IPS-18c (cell line): Measurements from ENCODE around the gene NAT14.

ENCODE experiments used
- H3K4me3 ChIP-seq: 2 replicates; pipeline ENCODE4 v1.7.0; 2013; ENCODE audit warnings: low read depth, mild to moderate bottlenecking, low read length, moderate library complexity; ENCODE audit not compliant: insufficient read depth
- H3K9me3 ChIP-seq: one replicate; pipeline ENCODE4 v1.6.1; 2013; ENCODE audit warnings: mild to moderate bottlenecking, low read length, moderate library complexity; ENCODE audit not compliant: control insufficient read depth, insufficient read depth

NAT14 gene

DNA sequence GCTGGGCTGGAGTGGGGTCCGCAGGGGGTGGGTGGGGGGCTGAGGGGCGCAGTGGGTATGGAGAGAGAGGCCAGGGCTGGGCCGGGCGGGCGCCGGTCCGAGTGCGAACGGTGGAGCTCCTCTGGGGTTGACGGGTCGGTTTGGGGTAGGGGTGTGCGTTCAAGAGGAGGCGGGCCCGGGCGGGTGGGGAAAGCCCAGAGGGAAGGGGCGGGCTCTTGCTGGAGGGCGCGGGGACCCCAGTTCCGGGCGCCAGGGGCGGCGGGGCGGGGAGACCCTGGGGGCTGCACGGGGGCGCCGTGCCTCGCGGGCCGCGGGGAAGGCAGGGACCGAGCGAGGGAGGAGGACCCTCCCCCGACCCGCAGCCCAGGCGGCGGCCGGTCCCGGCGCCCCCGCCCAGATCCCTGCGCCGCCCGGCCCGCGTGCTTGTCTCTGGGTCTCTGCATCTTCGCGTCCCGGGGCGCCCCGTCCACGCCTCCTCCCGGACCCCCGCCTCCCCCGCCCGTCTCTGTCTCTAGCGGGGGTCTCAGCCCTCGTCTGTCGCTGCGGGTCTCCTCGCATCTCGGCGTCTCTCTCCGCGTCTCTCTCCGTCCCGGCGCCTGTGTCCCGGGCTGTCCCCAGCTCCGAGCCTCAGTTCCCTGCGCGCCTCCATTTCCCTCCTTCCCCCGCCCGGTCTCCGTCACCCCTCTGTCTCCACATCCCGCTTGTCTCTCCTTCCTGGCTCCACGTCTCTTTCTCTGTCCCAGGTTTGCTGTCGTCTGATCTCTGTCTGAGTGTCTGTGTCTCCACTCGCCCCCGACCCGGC is 33.6 kb upstream of the NAT14 start:
- H3K4me3 ChIP-seq: peak overlapping the region; percentile 38
- no peaks in the 10 kb centered on the region for H3K9me3 ChIP-seq

DNA sequence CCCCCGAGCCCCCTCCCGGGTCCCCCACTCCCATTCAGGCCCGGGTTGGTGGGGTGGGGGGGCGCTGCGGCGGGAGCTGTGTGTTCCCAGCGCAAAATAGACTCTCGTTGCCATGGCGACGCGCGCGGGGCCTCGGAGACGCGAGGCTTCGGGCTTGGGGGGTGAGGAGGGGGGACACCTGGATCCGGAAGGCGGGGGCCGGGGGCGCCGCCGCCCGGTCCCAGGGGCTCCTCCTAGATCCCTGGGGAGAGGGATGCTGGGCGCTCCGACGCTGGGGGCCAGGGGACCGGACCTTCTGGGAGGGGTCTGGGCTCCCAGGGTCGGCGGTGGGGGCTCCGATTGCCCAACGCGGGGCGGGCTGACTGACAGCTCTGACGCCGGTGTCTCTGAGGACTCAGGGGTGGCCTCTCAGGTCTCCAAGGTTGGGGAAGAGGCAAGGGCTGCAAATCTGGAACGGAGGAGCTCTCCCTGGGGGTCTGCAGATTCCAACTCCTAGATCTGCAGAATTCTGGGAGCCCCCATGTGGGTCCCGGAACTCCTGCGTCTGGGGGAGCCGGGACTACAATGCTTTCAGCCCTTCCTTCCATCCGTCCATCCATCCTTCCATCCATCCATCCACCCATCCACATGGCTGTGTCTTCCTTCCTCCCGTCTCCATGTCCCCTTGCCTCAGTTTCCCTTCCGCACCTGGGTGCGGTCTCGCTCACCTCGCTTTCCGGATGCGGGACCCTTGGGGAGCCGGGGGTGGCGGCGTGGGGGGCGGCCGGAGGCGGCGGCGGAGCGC is 32.8 kb upstream of the NAT14 start:
- no peaks in the 10 kb centered on the region for H3K9me3 ChIP-seq
- H3K4me3 ChIP-seq: peak overlapping the region; percentile 34

DNA sequence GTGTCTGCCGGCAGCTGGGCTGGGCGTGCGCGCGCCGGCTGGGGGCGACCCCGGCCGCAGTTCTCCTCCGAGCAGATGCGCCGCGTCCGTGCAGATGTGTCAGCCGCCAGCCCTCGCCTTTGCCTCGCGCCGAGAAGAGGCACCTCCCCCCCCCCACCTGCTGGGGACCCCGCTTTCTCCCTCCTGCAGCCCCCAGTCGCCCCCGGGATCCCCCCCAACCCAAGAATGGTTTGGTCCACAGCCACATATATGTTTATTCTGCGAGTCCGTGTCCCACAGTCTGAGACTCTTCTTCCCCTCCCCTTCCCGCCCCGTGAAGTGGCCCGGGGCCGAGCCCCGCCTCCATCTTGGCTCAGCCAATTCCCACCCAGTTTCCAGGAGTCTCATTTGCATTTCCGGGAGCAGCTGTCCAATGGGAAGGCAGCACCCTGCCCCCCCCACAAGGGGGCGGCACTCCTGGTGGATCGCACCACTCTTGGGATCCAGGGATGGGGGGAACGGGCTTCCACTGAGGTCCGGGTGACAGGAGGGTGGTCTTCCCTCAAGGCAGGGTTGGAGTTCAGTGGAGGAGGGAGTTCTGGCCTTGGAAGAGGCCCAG is 32.1 kb upstream of the NAT14 start:
- no peaks in the 10 kb centered on the region for H3K9me3 ChIP-seq

DNA sequence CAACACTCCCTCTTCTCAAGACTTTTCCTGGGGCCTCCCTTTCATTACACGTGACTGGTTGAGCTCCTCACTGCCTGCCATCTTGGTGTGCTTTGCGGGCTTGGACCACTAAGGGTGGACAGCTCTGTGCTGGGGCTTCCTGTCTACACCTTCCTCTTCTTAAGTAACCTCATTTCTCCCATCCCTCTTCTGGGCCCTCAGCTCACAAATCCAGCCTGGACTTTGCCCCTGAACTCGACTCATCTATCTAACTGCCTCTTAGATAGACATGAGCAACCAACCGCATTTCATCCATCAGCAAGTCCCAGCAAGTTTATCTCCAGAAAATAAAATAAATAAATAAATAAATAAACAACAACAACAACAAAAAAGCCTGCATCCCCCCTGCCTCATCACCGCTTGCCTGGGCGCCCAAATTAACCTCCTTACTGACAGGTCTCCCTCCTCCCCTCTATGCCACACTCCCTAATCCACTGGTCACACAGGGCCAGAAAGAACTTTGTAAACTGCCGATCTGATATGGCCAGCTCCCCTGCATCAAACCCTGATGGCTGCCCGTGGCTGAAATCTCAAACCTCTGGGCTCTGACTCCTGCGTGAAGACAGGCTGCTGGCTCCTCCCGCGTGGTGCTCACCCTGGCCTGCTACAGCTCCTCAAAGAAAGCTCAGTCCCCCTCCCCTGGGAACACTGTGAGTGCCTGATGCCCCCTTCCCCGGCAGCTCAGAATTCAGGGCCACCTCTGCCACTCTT is 31.3 kb upstream of the NAT14 start:
- Histone ChIP-seq H3K9me3 (no peaks in the 10 kb centered on the region), H3K4me3 (no peak overlapping the region)

More for the DNA sequence above, 32.1 kb upstream of the NAT14 start:
- H3K4me3 ChIP-seq: peak overlapping the region; percentile 34; the same call in 1 of the 2 replicates

DNA sequence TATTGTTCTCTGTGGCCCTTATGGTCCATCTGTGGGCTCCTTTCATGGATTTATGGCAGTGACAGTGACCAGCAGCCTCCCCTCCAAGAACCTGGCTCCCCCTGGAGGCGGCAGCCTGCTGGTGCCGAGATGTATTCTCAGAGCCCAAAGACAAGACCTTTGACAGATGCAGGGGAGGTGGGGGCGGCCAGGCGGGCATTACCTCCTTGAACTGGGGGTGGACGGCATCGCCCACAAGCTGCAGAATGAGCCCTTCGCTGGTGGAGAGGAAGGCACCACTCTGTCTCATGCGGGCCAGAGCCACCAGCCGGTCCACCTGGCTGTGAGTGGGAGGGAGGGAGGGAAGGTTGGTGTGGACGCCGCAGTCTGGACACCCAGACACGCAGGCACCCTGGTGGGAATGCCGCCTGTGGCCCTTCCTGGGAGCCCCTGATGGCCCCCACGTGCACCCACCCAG is 30.2 kb upstream of the NAT14 start:
- Histone ChIP-seq H3K4me3 (no peak overlapping the region), H3K9me3 (no peaks in the 10 kb centered on the region)

DNA sequence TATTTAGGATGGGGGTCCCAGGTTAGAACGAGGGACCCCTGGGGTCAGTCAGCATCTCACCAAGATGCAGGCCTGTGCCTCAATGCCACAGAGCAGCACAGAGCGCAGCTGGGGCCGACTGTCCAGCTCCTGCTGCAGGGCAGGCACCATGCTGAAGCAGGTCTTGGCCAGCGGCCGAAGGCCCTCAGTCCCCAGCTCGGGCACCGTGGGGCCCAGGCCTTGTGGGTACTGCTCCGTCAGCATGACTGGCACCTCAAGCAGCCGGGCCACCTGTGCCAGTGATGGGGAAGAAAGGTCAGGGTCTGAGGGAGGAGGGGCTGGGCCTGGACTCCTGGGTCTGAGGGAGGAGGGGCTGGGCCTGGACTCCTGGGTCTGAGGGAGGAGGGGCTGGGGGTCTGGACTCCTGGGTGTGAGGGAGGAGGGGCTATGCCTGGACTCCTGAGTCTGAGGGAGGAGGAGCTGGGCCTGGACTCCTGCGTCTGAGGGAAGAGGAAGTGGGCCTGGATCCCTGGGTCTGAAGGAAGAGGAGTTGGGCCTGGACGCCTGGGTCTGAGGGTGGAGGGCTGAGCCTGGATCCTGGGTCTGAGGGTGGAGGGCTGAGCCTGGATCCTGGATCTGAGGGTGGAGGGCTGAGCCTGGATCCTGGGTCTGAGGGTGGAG is 29.3 kb upstream of the NAT14 start:
- Histone ChIP-seq H3K4me3 (no peak overlapping the region), H3K9me3 (no peaks in the 10 kb centered on the region)

DNA sequence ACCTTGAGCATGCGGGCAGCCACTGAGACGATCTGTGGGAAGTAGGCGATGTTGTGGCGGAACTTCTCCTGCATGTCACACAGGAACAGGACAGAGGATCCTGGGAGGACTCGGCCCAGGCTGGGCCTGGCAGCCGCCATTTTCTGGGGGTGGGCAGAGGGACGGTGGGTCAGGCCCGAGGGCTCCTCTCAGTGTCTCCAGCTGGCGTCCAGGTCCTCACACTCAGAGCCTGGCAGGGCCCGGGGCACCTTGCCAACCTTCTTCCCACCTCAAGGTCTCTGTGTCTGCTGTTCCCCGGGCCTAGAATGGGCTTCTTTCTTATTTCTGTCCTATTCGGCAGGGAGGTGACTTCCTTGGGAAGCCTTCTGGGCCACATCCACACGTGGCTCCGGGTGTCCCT is 28.6 kb upstream of the NAT14 start:
- Histone ChIP-seq H3K9me3 (no peaks in the 10 kb centered on the region), H3K4me3 (no peak overlapping the region)

DNA sequence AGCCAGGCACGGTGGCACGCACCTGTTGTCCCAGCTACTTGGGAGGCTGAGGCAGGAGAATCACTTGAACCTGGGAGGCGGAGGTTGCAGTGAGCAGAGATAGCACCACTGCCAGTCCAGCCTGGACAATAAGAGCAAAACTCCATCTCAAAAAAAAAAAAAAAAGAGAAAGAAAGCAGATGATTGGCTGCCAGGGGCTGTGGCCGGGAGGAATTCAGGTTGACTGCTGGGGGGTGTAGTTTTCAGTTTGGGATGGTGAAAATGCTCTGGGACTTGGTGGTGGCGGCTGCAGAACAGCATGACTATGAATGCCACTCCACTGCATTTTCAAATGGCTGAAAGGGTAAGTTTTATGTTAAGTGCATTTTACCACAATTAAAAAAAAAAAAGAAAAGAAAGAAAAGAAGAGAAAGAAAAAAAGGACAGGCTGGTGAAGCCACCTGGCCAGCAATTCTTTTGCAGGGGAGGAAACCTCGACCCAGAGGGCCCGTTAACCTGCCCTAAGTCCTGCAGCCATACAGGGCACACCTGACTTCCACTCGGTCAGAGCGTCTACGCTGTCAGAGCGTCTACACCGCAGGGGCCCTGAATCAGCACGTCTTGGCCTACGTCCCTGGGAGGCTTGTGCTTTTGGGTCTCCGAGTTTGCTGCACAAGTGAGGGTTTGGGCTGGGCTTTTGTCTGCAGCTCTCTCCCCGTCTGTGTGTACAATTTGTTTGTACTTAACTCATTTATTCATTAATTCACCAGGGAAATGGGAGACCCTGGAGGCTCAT is 27.1 kb upstream of the NAT14 start:
- Histone ChIP-seq H3K9me3 (no peaks in the 10 kb centered on the region), H3K4me3 (no peak overlapping the region)

DNA sequence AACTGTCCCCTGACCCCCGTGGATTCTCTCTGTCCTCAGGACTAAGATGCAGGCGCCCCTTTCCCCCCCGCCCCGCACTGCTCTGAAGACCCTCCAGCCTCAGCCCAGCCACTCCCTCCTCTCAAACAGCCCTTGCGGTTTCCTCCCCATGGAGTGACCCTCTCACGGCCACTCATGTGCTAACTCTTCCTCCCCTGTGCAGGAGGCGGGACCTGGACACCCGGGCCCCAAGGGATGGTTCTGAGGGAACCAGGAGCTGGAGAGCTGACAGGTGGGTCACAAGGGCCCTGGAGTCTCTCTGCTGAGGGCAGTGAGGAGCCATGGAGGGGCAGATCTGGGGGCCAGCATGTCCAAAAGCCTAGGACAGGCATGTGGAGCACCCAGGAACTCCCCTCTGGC is 25.4 kb upstream of the NAT14 start:
- Histone ChIP-seq H3K9me3 (no peaks in the 10 kb centered on the region), H3K4me3 (no peak overlapping the region)

DNA sequence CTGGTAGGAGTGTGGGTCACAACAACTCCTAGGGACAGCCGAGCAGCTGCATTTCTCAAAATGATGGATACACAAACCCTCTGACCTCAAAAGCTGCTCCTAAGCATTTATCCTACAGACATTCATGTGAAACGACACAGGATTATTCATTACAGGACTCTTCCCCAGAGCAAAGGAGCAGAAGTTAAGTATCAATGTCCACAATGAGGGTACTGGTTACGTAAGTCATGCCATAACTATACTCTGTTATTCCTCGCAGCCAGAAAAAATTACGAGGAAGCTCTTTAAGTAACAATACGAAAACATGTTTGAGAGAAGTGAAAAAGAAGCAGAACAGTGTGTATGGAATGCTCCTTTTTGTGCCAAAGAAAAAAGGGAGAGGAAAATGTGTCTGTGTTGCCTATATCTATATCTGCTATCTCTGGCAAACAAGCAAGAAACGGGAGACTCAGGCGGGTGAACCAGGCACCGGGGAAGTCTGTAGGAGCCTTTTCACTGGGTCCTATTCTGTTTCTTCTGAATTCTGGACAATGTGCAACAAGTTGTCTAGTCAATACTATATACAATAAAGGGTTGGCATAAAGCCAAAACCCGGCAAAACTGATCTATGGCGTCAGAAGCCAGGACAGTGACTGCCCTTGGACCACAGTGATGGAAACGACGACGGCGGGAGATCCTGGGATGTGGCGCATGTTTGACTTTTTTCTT is 24.9 kb upstream of the NAT14 start:
- H3K4me3 ChIP-seq: peak overlapping the region; percentile 86; the same call in 1 of the 2 replicates
- H3K9me3 ChIP-seq: no peaks in the 10 kb centered on the region

DNA sequence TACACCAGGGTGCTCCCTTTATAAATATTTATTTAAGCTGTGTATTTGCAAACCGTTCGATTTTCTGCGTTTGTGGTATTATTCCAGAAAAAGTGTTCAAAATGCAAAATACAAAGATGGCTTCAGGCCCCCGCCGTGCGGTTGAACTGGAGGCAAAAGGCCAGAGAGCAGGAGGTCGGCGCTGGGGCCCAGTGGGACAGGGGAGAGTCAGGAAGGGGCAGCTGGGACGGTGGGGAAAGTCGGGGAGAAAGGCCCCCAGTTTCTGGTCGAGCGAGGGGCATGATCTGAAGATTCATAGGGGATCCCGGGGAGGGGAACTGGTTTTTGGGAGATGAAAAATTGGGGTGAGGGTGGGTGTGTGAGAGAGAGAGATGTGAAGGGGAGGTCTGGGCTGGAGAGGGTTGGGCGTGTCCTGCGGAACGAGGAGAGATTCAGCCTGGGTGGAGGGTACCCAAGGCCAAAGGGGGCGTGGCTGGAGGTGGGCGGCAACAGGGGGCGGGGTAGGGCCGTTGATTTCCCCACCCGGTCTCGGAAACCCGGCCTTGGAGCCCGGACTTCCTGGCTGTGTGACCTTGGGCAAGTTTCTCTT is 24.2 kb upstream of the NAT14 start:
- H3K4me3 ChIP-seq: peak overlapping the region; percentile 86
- no peaks in the 10 kb centered on the region for H3K9me3 ChIP-seq

DNA sequence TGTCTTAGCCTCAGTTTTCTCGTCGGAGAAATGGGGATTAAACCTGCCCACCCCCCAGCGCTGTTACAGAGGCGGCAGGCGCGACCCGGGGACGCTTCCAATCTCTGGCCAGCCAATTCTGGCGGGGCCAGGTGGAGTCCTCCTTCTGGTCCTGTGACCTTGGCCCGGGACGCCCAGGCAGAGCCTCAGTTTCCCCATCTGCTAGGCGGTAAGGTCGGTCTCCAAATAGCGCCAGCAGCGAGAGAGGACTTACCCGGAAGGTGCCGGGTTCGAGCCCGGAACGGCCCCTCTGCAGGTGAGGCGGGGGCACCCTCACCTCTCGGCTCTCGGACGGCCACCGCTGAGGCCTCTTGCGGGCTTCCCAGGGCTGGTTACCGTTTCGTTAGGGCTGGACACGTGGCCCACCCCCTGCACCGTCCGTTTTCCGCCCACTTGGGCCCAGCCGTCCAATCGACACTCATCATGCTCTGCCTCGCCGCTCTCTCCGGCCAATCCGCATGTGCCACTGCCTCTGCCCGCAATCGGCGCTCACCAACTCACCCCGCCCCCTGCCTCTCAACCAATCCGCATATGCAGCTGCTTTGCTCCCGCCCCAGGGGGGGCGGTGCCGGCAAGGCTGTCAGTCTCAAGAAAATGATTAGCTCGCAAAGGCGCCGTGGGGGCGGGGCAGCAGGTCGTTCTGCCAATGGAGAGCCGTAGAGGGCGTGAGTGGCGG is 23.6 kb upstream of the NAT14 start, which contains the start of gene ISOC2:
Gene ISOC2 (minus strand): TSS at position 384 of the 715 bp plus-strand sequence. CDS start 5,156 bp downstream, outside the sequence.
- peak within 1 kb of the TSS; percentile 86 for H3K4me3 ChIP-seq
- H3K9me3 ChIP-seq: no peaks in the 10 kb centered on the region

DNA sequence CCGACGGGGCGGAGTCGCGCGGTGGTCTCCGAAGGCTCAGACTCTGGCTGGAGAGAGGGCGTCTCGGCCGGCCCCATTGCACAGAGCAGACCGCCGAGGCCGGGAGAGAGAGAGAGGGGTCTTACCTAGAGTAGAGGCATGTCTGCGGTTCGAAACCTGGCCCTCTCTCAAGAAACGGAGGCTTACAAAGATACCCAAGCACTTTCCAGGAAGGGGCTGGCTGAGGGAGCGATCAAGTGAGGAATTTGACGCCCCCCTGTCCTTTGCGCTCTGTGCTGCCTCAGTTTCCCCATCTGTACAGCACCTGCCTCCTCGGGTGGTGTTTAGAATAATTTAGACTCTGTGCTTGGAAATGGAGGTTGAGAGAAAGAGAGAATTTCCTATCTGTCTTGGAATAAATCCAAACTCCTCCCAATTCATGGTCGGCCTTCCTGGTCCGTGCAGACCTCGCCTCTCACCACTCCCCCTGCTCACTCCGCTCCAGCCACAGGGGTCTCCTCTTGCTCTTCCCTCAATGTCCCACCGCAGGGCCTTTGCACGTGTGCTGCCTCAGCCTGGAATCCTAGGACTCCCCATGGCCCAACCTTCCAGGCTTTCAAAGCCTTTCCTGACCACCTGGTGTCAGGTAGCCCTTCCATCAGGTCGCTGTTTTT is 22.9 kb upstream of the NAT14 start:
- Histone ChIP-seq H3K4me3 (peak overlapping the region; percentile 34), H3K9me3 (no peaks in the 10 kb centered on the region)

DNA sequence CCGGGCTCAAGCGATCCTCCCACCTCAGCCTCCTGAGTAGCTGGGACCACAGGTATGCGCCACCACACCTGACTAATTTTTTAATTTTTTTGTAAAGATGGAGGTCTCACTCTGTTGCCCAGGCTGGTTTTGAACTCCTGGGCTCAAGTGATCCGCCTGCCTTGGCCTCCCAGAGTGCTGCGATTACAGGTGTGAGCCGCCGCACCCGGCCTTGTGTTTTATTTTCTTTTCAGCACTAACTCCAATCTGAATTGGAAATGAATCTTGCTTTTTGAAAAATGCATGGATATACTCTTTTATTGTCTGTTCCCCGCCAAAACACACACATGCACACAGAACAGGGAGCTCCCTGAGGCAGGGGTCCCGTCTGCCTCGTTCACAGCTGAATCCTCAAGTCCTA is 22.3 kb upstream of the NAT14 start:
- Histone ChIP-seq H3K4me3 (no peak overlapping the region), H3K9me3 (no peaks in the 10 kb centered on the region)
